GM12873 (cell line): Measurements from ENCODE around the gene MAP3K12.

ENCODE experiments used
- CTCF ChIP-seq: IDR thresholded peaks from 2 replicates; pipeline ENCODE4 v1.5.1; 2012; ENCODE audit warnings: low read depth, mild to moderate bottlenecking, moderate library complexity, low read length, control low read depth; ENCODE audit not compliant: insufficient read depth; ENCODE audit errors: missing control alignments

Gene MAP3K12

GRCh38 chr12:53462935-53463334 is 36.3 kb downstream of the MAP3K12 start:
- no peak for TF ChIP-seq CTCF

GRCh38 chr12:53461591-53461990 is 37.7 kb downstream of the MAP3K12 start:
- no peak for TF ChIP-seq CTCF

GRCh38 chr12:53461059-53461458 is 38.2 kb downstream of the MAP3K12 start:
- TF ChIP-seq CTCF: no peak

GRCh38 chr12:53459097-53459496 is 40.2 kb downstream of the MAP3K12 start:
- no peak for TF ChIP-seq CTCF

GRCh38 chr12:53456654-53457366 is 42.4 kb downstream of the MAP3K12 start:
- no peak for TF ChIP-seq CTCF

GRCh38 chr12:53454707-53455106 is 44.6 kb downstream of the MAP3K12 start:
- TF ChIP-seq CTCF: no peak

- TF ChIP-seq CTCF: no peak
These were observed 45.2 kb downstream of the MAP3K12 start for GRCh38 chr12:53453953-53454640.
